Lower leg skin (tissue), 4 donors: Measurements from ENCODE around the gene RNF17. TPM values are rescaled to one million over a fixed set of nuclear protein-coding genes. Genes with fewer than 3 reads are reported as not detected.

Experiments
- DNase-seq, 2 donors: peaks; one replicate each; pipeline ENCODE4 v3.0.0-alpha.2; 2019; ENCODE audit warnings: low spot score in 2 of 2
- H3K4me3 ChIP-seq: fragments of 200-600 bp; sonication (generic); 2 replicates; pipeline ENCODE4 v1.5.1; 2017; ENCODE audit warnings: mild to moderate bottlenecking, low read depth; ENCODE audit not compliant: poor library complexity, severe bottlenecking
- CTCF ChIP-seq, 3 donors: fragments of 450-650 bp; IDR thresholded peaks; one replicate each; pipeline ENCODE4 v1.5.1; 2016; ENCODE audit warnings: antibody characterized with exemption in 3 of 3, mild to moderate bottlenecking in 3 of 3, moderate library complexity in 2 of 3
- POLR2A ChIP-seq, 2 donors: fragments of 450-650 bp; IDR thresholded peaks; one replicate each; pipeline ENCODE4 v1.6.1; 2016 to 2017; ENCODE audit warnings: antibody characterized with exemption in 2 of 2, mild to moderate bottlenecking in 1 of 2, moderate library complexity in 1 of 2
- whole genome bisulfite sequencing, 2 donors: methylation state at CpG; one replicate each; pipeline ENCODE4 v1.1.5; 2018; 5-methylcytosine and 5-hydroxymethylcytosine counted together
- intact Hi-C: fragments of 100-400 bp; cut with DNase I; formaldehyde crosslinking; loops from one replicate; pipeline ENCODE4 v1.15.0; 2023; ENCODE audit warnings: low total_unique reads
- total RNA-seq, 4 donors: library from RNA; depleted of rRNA; stranded (reverse); fragments of >200 nt; gene quantifications; one replicate each; pipeline ENCODE4 v1.1.0, GENCODE V29; 2016

Gene RNF17
- total RNA-seq, 4 donors from 2014 or later: 0.19 TPM; not detected in 3

GRCh38 chr13:24894277-24894971, 130.5 kb downstream of the RNF17 start:
- no peak for DNase-seq
- 89 to 91% methylated on average over 29 of the region's 29 CpGs for WGBS, 2 donors
- H3K4me3 ChIP-seq: no peak overlapping the region
- TF ChIP-seq CTCF (IDR thresholded peaks at IDR 0.05) (no peak), POLR2A (IDR thresholded peaks at IDR 0.05) (no peak)
- intact Hi-C loops: no loop called here

GRCh38 chr13:24894972-24895300, 131.0 kb downstream of the RNF17 start:
- intact Hi-C loops: no loop called here
- H3K4me3 ChIP-seq: no peak overlapping the region
- WGBS, 2 donors: 93 to 98% methylated on average over 28 of the region's 28 CpGs
- TF ChIP-seq CTCF (IDR thresholded peaks at IDR 0.05) (no peak), POLR2A (IDR thresholded peaks at IDR 0.05) (no peak)
- DNase-seq: no peak

GRCh38 chr13:24896061-24896460, 132.1 kb downstream of the RNF17 start:
- no peak overlapping the region for H3K4me3 ChIP-seq
- no peak for TF ChIP-seq POLR2A (IDR thresholded peaks at IDR 0.05)
- no peak for TF ChIP-seq CTCF (IDR thresholded peaks at IDR 0.05)
- intact Hi-C loops: no loop called here
- WGBS, 2 donors: 88 to 95% methylated on average over 5 of the region's 5 CpGs
- DNase-seq: no peak

- DNase-seq: no peak
- intact Hi-C loops: no loop called here
- TF ChIP-seq CTCF (IDR thresholded peaks at IDR 0.05) (no peak), POLR2A (IDR thresholded peaks at IDR 0.05) (no peak)
- no peak overlapping the region for H3K4me3 ChIP-seq
- 95 to 100% methylated on average over 1 of the region's 1 CpG for WGBS, 2 donors
Observed at GRCh38 chr13:24897293-24897692, 133.3 kb downstream of the RNF17 start.

GRCh38 chr13:24899601-24900000, 135.6 kb downstream of the RNF17 start:
- no peak overlapping the region for H3K4me3 ChIP-seq
- DNase-seq: no peak
- 94 to 97% methylated on average over 5 of the region's 5 CpGs for WGBS, 2 donors
- intact Hi-C loops: no loop called here
- no peak for TF ChIP-seq POLR2A (IDR thresholded peaks at IDR 0.05)
- no peak for TF ChIP-seq CTCF (IDR thresholded peaks at IDR 0.05)

GRCh38 chr13:24900507-24900906, 136.5 kb downstream of the RNF17 start:
- intact Hi-C loops: no loop called here
- no peak for TF ChIP-seq CTCF (IDR thresholded peaks at IDR 0.05)
- no peak for TF ChIP-seq POLR2A (IDR thresholded peaks at IDR 0.05)
- DNase-seq: no peak
- WGBS, 2 donors: 87 to 89% methylated on average over 9 of the region's 9 CpGs
- no peak overlapping the region for H3K4me3 ChIP-seq
